Right lobe of liver (tissue), 6 donors: ENCODE results near the gene SUCNR1. TPM values are rescaled to one million over a fixed set of nuclear protein-coding genes. Genes with fewer than 3 reads are reported as not detected.
"Not testable (repeated sequence)": the region's sequence is repeated elsewhere in the genome, so short reads cannot be mapped to it uniquely, and the experiment has no call there.

Source experiments
- ATAC-seq, 4 donors: fragments of 200-7000 bp; cut with Tn5 transposase; one replicate each; pipeline ENCODE4 v1.9.1; 2020; ENCODE audit warnings: mild to moderate bottlenecking in 4 of 4, moderate library complexity in 4 of 4
- DNase-seq, 3 donors: peaks; one replicate each; pipeline ENCODE4 v3.0.0-alpha.2; 2020
- H3K27ac ChIP-seq, 3 donors: fragments of 200-600 bp; one replicate each; pipeline ENCODE4 v1.8.0; 2022
- H3K27me3 ChIP-seq, 2 donors: fragments of 200-600 bp; one replicate each; pipeline ENCODE4 v1.8.0; 2022
- H3K36me3 ChIP-seq, 4 donors: fragments of 200-600 bp; sonication (generic) in 1 of 4; one replicate each; pipeline versions ENCODE4 v1.5.1 to v1.8.0; 2017 to 2022; ENCODE audit warnings: control low read depth in 1 of 4
- H3K4me1 ChIP-seq, 4 donors: fragments of 200-600 bp; sonication (generic) in 1 of 4; one replicate each; pipeline versions ENCODE4 v1.5.1 to v1.8.0; 2017 to 2022; ENCODE audit warnings: control low read depth in 1 of 4
- H3K4me3 ChIP-seq, 3 donors: fragments of 200-600 bp; one replicate each; pipeline ENCODE4 v1.8.0; 2022
- H3K9me3 ChIP-seq, 4 donors: fragments of 200-600 bp; sonication (generic) in 1 of 4; one replicate each; pipeline versions ENCODE4 v1.5.1 to v1.8.0; 2017 to 2022; ENCODE audit warnings: control low read depth in 1 of 4
- CTCF ChIP-seq, 4 donors: fragments of 200-600 bp in 3 of 4; fragments of 450-650 bp in 1 of 4; IDR thresholded peaks; one replicate each; pipeline versions ENCODE4 v1.5.1 to v1.8.0; 2016 to 2022; ENCODE audit warnings: antibody characterized with exemption in 4 of 4, mild to moderate bottlenecking in 2 of 4
- POLR2A ChIP-seq: fragments of 450-650 bp; IDR thresholded peaks from one replicate; pipeline ENCODE4 v1.6.1; 2017; ENCODE audit warnings: antibody characterized with exemption, mild to moderate bottlenecking
- WGBS: methylation state at CpG from one replicate; pipeline ENCODE4 v1.1.6; 2018; ENCODE audit warnings: low coverage, low lambda C conversion rate; ENCODE audit not compliant: insufficient coverage; ENCODE audit errors: missing lambda C conversion rate; 5-methylcytosine and 5-hydroxymethylcytosine counted together
- intact Hi-C, 2 donors: fragments of 100-400 bp; cut with DNase I; formaldehyde crosslinking; loops; one replicate each; pipeline versions ENCODE4 v1.11.2 to v1.14.1; 2022
- total RNA-seq, 6 experiments: library from RNA; depleted of rRNA in 2 of 6; stranded (reverse); fragments of >200 nt in 2 of 6; fragmentation: NEBNext Ultra II Directional in 3 of 6; extraction: Animal tissue kit (Norgen Biotek cat#: 25700) in 3 of 6; gene quantifications; one replicate each; pipeline versions ENCODE4 v1.1.0 to v1.2.4, GENCODE V29; 2016 to 2023
- donor health status: DM: no; HTN: yes; CAD: no.
- donor health status: DM: no; HTN: no; CAD: no.
- donor health status: DM: no; HTN: no; CAD: no.
- donor health status: DM: no; HTN: yes; CAD: no.
- donor health status: DM: no; HTN: yes; CAD: no.

SUCNR1 gene
- total RNA-seq, 6 experiments from 2014 or later: 1.7 to 3.2 (median 2.4) TPM

- H3K4me3 ChIP-seq: no peak overlapping the region
- no peaks in the 10 kb centered on the region for H3K9me3 ChIP-seq
- no peaks in the 10 kb centered on the region for H3K27me3 ChIP-seq
- DNase-seq: no peak
- TF ChIP-seq CTCF (IDR thresholded peaks at IDR 0.05) (no peak), POLR2A (no peak)
- no peak overlapping the region for H3K27ac ChIP-seq
- intact Hi-C loops: no loop called here
- ATAC-seq: no peak
- H3K4me1 ChIP-seq: no peaks in the 10 kb centered on the region
- H3K36me3 ChIP-seq: no peaks in the 10 kb centered on the region
- 92% methylated on average over 5 of the region's 6 CpGs for WGBS
Observed at GRCh38 chr3:151881137-151881536, 7.7 kb downstream of the SUCNR1 start.

- H3K4me1 ChIP-seq, H3K36me3 ChIP-seq, H3K9me3 ChIP-seq, H3K4me3 ChIP-seq, intact Hi-C loops, H3K27me3 ChIP-seq, ATAC-seq, H3K27ac ChIP-seq, DNase-seq: not testable (repeated sequence)
- no CpG with 5 or more reads among the region's 3 CpGs for WGBS
Observed at GRCh38 chr3:151885397-151885796, 12.0 kb downstream of the SUCNR1 start.

GRCh38 chr3:151887450-151888211 is 14.2 kb downstream of the SUCNR1 start:
- DNase-seq, H3K4me3 ChIP-seq, H3K27me3 ChIP-seq, H3K36me3 ChIP-seq, H3K27ac ChIP-seq, H3K9me3 ChIP-seq, intact Hi-C loops, H3K4me1 ChIP-seq: not testable (repeated sequence)
- 100% methylated on average over 1 of the region's 3 CpGs for WGBS
- ATAC-seq: peak; percentile 42 to 59 (median 52)

GRCh38 chr3:151890721-151891141 is 17.3 kb downstream of the SUCNR1 start:
- peak in 3 of 4 donors; percentile 26 to 50 (median 49) for ATAC-seq
- Histone ChIP-seq H3K27me3 (no peaks in the 10 kb centered on the region), H3K4me1 (no peaks in the 10 kb centered on the region), H3K36me3 (no peaks in the 10 kb centered on the region), H3K27ac (no peak overlapping the region), H3K9me3 (no peaks in the 10 kb centered on the region), H3K4me3 (no peak overlapping the region)
- TF ChIP-seq POLR2A (no peak), CTCF (IDR thresholded peaks at IDR 0.05) (no peak)
- no peak for DNase-seq
- intact Hi-C loops: no loop called here
- WGBS: 26% methylated on average over 4 of the region's 4 CpGs

- H3K4me3 ChIP-seq: no peak overlapping the region
- H3K27ac ChIP-seq: no peak overlapping the region
- ATAC-seq (no peak), DNase-seq (no peak)
- no peak for TF ChIP-seq CTCF (IDR thresholded peaks at IDR 0.05)
- no peak for TF ChIP-seq POLR2A
- no peaks in the 10 kb centered on the region for H3K27me3 ChIP-seq
- H3K4me1 ChIP-seq: no peaks in the 10 kb centered on the region
- H3K36me3 ChIP-seq: no peaks in the 10 kb centered on the region
- 66% methylated on average over 5 of the region's 5 CpGs for WGBS
- intact Hi-C loops: no loop called here
- H3K9me3 ChIP-seq: no peaks in the 10 kb centered on the region
Observed at GRCh38 chr3:151891721-151892120, 18.3 kb downstream of the SUCNR1 start.
